A549 (cell line): ENCODE results near the gene TTC34. TPM values are rescaled to one million over a fixed set of nuclear protein-coding genes. Genes with fewer than 3 reads are reported as not detected.
A peak's percentile ranks its signal among the peaks of the same experiment; 100 is the strongest.

Experiments
- ATAC-seq, 2 experiments: fragments of 200-7000 bp in 1 of 2; fragments of >200 bp in 1 of 2; cut with Nextera tagmentation in 1 of 2; cut with Tn5 transposase in 1 of 2; 3 replicates each; pipeline versions ENCODE4 v1.8.0 to v1.9.1; 2018 to 2020; ENCODE audit warnings: mild to moderate bottlenecking in 1 of 2, moderate library complexity in 1 of 2
- CTCF ChIA-PET: fragments of 300-600 bp; sonication (Branson Sonifier 250); formaldehyde crosslinking; extraction: SDS; loops from one replicate; lab custom pipeline; 2021; ENCODE audit warnings: antibody characterized with exemption, inconsistent platforms; lab: Yijun Ruan, JAX
- POLR2A ChIA-PET: fragments of 350-600 bp; formaldehyde crosslinking; extraction: SDS; loops from one replicate; lab custom pipeline; 2021; ENCODE audit warnings: antibody characterized with exemption, inconsistent platforms; lab: Yijun Ruan, JAX
- DNase-seq, 2 experiments: peaks; one replicate each; pipeline versions ENCODE4 v3.0.0 to v3.0.0-alpha.2; 2011 to 2016; ENCODE audit warnings: low read depth in 1 of 2, low spot score in 1 of 2
- FAIRE-seq: peaks from 2 replicates; lab custom pipeline; 2011; peaks lifted over from hg19 to GRCh38; lab: Jason Lieb, UNC
- H3K27ac ChIP-seq, 2 experiments: fragments of >200 bp; sonication (Bioruptor Twin); formaldehyde crosslinking; 3 replicates each; pipeline ENCODE4 v1.5.1; 2016 to 2017
- H3K4me1 ChIP-seq: fragments of >200 bp; sonication (Bioruptor Twin); formaldehyde crosslinking; 3 replicates; pipeline ENCODE4 v1.6.1; 2016
- H3K4me2 ChIP-seq: fragments of >200 bp; sonication (Bioruptor Twin); formaldehyde crosslinking; 3 replicates; pipeline ENCODE4 v1.6.1; 2016
- H3K4me3 ChIP-seq: fragments of >200 bp; sonication (Bioruptor Twin); formaldehyde crosslinking; 3 replicates; pipeline ENCODE4 v1.5.1; 2016
- H3K9me3 ChIP-seq: fragments of >200 bp; sonication (Bioruptor Twin); formaldehyde crosslinking; 3 replicates; pipeline ENCODE4 v1.6.1; 2016
- CBX2 ChIP-seq: fragments of 200-600 bp; sonication (generic); IDR thresholded peaks from 2 replicates; pipeline ENCODE4 v1.6.1; 2016; ENCODE audit warnings: low read depth, mild to moderate bottlenecking, borderline replicate concordance
- CHD2 ChIP-seq: fragments of 150-350 bp; IDR thresholded peaks from 2 replicates; pipeline ENCODE4 v1.6.1; 2014; ENCODE audit warnings: low read length; ENCODE audit not compliant: partially characterized antibody
- CHD4 ChIP-seq: fragments of 200-600 bp; sonication (generic); IDR thresholded peaks from 2 replicates; pipeline ENCODE4 v1.6.1; 2016; ENCODE audit warnings: antibody characterized with exemption, mild to moderate bottlenecking, borderline replicate concordance
- EHF ChIP-seq: fragments of 250-450 bp; sonication (Bioruptor Pico); IDR thresholded peaks from 2 replicates; pipeline ENCODE4 v1.5.0; 2020; ENCODE audit warnings: mild to moderate bottlenecking
- EHMT2 ChIP-seq: fragments of 200-600 bp; sonication (generic); IDR thresholded peaks from 2 replicates; pipeline ENCODE4 v1.6.1; 2016; ENCODE audit warnings: antibody characterized with exemption, low read depth, mild to moderate bottlenecking, moderate library complexity
- FOSL2 ChIP-seq, 2 experiments: fragments of 450-650 bp in 1 of 2; fragments of >200 bp in 1 of 2; sonication (Bioruptor Twin) in 1 of 2; formaldehyde crosslinking; IDR thresholded peaks; 2 replicates each; pipeline versions ENCODE4 v1.5.0 to v1.6.1; 2016 to 2020; ENCODE audit warnings: mild to moderate bottlenecking in 1 of 2, moderate library complexity in 1 of 2
- FOXS1 ChIP-seq: fragments of 250-450 bp; sonication (Bioruptor Pico); IDR thresholded peaks from 2 replicates; pipeline ENCODE4 v1.5.0; 2020; ENCODE audit warnings: mild to moderate bottlenecking, moderate library complexity
- GATA3 ChIP-seq: IDR thresholded peaks from 2 replicates; pipeline ENCODE4 v1.6.1; 2012; ENCODE audit warnings: borderline replicate concordance
- HOXA7 ChIP-seq: fragments of 250-450 bp; sonication (Bioruptor Pico); IDR thresholded peaks from 2 replicates; pipeline ENCODE4 v1.5.0; 2020; ENCODE audit warnings: mild to moderate bottlenecking, moderate library complexity
- HOXB5 ChIP-seq: fragments of 250-450 bp; sonication (Bioruptor Pico); IDR thresholded peaks from 2 replicates; pipeline ENCODE4 v1.5.0; 2020; ENCODE audit warnings: mild to moderate bottlenecking, moderate library complexity
- JUNB ChIP-seq: fragments of >200 bp; sonication (Bioruptor Twin); formaldehyde crosslinking; IDR thresholded peaks from 2 replicates; pipeline ENCODE4 v1.6.1; 2016
- KDM5A ChIP-seq: fragments of 200-600 bp; sonication (generic); IDR thresholded peaks from 2 replicates; pipeline ENCODE4 v1.6.1; 2016; ENCODE audit warnings: antibody characterized with exemption, mild to moderate bottlenecking
- MAZ ChIP-seq: fragments of 150-350 bp; IDR thresholded peaks from 2 replicates; pipeline ENCODE4 v1.6.1; 2014; ENCODE audit warnings: antibody characterized with exemption, low read depth, low read length, borderline replicate concordance
- MYC ChIP-seq: IDR thresholded peaks from 2 replicates; pipeline ENCODE4 v1.6.1; 2012; ENCODE audit warnings: mild to moderate bottlenecking, inconsistent platforms, low read length, improper control_type of control experiment, borderline replicate concordance
- NFE2L2 ChIP-seq: fragments of 150-350 bp; conservative IDR thresholded peaks from 2 replicates; pipeline ENCODE4 v1.6.1; 2014; ENCODE audit warnings: low read length
- POLR2A ChIP-seq: IDR thresholded peaks from 2 replicates; pipeline ENCODE4 v1.6.1; 2012; ENCODE audit warnings: mild to moderate bottlenecking, low read length
- RARB ChIP-seq: fragments of 250-450 bp; sonication (Bioruptor Pico); IDR thresholded peaks from 2 replicates; pipeline ENCODE4 v1.8.0; 2021; ENCODE audit warnings: mild to moderate bottlenecking, moderate library complexity
- RCOR1 ChIP-seq: fragments of 150-350 bp; IDR thresholded peaks from 2 replicates; pipeline ENCODE4 v1.6.1; 2014; ENCODE audit warnings: antibody characterized with exemption, low read length, low read depth
- RFX5 ChIP-seq: fragments of 450-650 bp; IDR thresholded peaks from 2 replicates; pipeline ENCODE4 v1.7.1; 2014; ENCODE audit warnings: antibody characterized with exemption, mild to moderate bottlenecking, moderate library complexity
- RNF2 ChIP-seq: fragments of 200-600 bp; sonication (generic); IDR thresholded peaks from 2 replicates; pipeline ENCODE4 v1.6.1; 2016; ENCODE audit warnings: low read depth, mild to moderate bottlenecking, antibody characterized with exemption, moderate library complexity, borderline replicate concordance
- TFCP2L1 ChIP-seq: fragments of 250-450 bp; sonication (Bioruptor Pico); IDR thresholded peaks from 2 replicates; pipeline ENCODE4 v1.5.0; 2021; ENCODE audit warnings: mild to moderate bottlenecking
- TP53 ChIP-seq: fragments of 250-450 bp; sonication (Bioruptor Pico); IDR thresholded peaks from 2 replicates; pipeline ENCODE4 v1.5.0; 2021; ENCODE audit warnings: mild to moderate bottlenecking, moderate library complexity
- WGBS: methylation state at CpG from one replicate; pipeline ENCODE4 v1.1.6; 2017; ENCODE audit errors: missing lambda C conversion rate; 5-methylcytosine and 5-hydroxymethylcytosine counted together
- polyA plus RNA-seq, 4 experiments: library from polyadenylated mRNA; depleted of rRNA in 3 of 4; stranded (reverse); fragments of >200 nt; fragmentation: RNase III in 1 of 4; extraction: RNeasy Plus Mini Kit Qiagen cat#74134 plus additional on column Dnase treatment in 1 of 4; gene quantifications; 2 replicates in 3 of 4; 3 replicates in 1 of 4; pipeline ENCODE4 v1.2.3, GENCODE V29; 2011 to 2017
- TF ChIP-seq, protein P1 (sequence below): IDR thresholded peaks from 2 replicates; pipeline ENCODE4 v1.6.1; 2012; ENCODE audit warnings: low read depth, borderline replicate concordance

The TTC34 gene
- polyA plus RNA-seq, 2 of the 4 experiments (the other 2 are of a cell fraction), result 0.04 to 0.05 TPM

DNA sequence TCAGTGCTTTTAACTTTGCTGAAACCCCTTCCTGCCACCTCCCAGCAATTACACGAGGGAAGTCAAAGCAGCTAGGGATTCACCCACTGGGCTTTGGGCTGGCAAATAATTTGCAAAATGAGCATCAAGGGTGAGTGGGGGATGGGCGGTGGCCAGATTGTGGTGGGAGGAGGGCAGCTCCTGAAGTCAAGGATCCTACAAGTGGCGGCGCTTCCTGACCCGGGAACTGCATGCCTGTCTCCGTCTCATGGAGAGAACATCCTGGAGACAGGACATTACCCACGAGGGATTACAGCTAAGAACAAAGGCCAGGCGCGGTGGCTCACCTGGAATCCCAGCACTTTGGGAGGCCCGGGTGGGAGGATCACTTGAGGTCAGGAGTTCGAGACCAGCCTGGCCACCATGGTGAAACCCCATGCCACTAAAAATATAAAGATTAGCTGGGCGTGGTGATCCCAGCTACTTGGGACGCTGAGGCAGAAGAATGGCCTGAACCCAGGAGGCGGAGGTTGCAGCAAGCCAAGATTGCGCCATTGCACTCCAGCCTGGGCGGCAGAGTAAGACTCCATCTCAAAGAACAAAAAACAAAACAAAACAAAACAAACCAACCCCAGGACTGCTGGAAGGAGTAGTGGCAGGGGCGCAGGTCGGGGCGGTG, 12.9 kb downstream of the TTC34 start:
- POLR2A ChIA-PET, result no interaction called here
- CTCF ChIA-PET, result no interaction called here
- Histone ChIP-seq H3K27ac (no peak overlapping the region), H3K4me1 (no peaks in the 10 kb centered on the region)
- TF ChIP-seq NFE2L2, result no peak
- TF ChIP-seq FOXS1, result no peak
- no peak for TF ChIP-seq RNF2
- no peak for TF ChIP-seq EHF (CRISPR knock-in tag)
- TF ChIP-seq MYC, result no peak
- no peak for TF ChIP-seq POLR2A
- no peak for TF ChIP-seq FOSL2 (IDR thresholded peaks at IDR 0.05)
- TF ChIP-seq FOSL2 (CRISPR knock-in tag; IDR thresholded peaks at IDR 0.05), result no peak
- TF ChIP-seq HOXB5 (CRISPR knock-in tag), result no peak
- TF ChIP-seq, protein P1, sequence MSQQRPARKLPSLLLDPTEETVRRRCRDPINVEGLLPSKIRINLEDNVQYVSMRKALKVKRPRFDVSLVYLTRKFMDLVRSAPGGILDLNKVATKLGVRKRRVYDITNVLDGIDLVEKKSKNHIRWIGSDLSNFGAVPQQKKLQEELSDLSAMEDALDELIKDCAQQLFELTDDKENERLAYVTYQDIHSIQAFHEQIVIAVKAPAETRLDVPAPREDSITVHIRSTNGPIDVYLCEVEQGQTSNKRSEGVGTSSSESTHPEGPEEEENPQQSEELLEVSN, result no peak
- TF ChIP-seq HOXA7, result no peak
- no peak for TF ChIP-seq TFCP2L1 (CRISPR knock-in tag)
- TF ChIP-seq MAZ, result no peak
- no peak for TF ChIP-seq JUNB
- no peak for TF ChIP-seq KDM5A
- TF ChIP-seq CHD4, result no peak
- no peak for TF ChIP-seq RCOR1
- TF ChIP-seq RARB, result no peak
- no peak for TF ChIP-seq RFX5
- no peak for TF ChIP-seq EHMT2
- TF ChIP-seq, all 56 proteins: peak for 0
- FAIRE-seq (no peak), DNase-seq (no peak), ATAC-seq (no peak)
- Histone ChIP-seq H3K9me3 (peaks cover 5% of the 10 kb centered on the region; the same call in 2 of the 3 replicates), H3K4me2 (no peak overlapping the region), H3K4me3 (no peak overlapping the region)
- WGBS, result 23% methylated on average over 14 of the region's 19 CpGs

DNA sequence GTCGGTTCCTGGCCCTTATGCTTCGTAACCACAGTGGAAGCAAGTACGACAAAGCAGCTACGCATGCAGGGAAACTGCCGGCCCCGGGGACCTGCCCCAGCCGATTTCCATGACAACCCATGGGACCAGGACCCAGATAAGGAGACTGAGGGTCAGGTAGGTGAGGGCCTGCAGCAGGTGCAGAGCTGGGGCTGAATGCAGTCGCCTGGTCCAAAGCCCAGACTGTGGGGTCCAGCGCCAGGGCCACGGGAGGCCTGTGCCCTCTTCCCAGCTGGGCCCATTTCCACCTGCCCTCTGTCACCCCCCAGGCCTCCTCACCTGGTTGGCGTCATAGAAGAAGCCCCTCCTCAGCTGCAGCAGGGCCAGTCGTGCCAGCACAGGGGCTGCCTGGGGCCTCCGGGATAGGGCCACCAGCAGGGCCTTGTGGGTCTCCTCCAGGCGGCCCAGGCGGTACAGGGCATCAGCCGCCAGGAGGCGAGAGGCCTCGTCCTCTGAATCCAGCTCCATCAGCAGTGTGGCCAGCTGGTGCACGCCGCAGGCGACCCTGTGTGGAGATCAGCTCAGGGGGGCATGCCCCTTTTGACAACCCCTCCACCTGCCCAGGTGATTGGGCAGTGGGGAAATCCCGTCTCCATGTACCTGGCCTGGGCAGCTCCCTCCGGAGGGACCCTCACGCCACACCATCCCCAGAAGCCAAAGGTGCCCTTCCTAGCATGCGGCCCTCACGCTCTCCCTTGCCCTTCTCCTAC, 14.2 kb downstream of the TTC34 start:
- WGBS, result 38% methylated on average over 11 of the region's 26 CpGs
- ChIA-PET POLR2A (no interaction called here), CTCF (interaction anchor here (0.6 to 1.0 kb wide), 4 partner anchors 8 to 371 kb away, joined by 3 to 4 read pairs (median 4); no protein-coding TSS in a partner anchor)
- FAIRE-seq (no peak), ATAC-seq (peak; percentile 33 to 82; a peak in 3 of 6 replicates), DNase-seq (no peak)
- H3K4me2 ChIP-seq, result no peak overlapping the region
- no peak overlapping the region for H3K4me3 ChIP-seq
- H3K27ac ChIP-seq, result no peak overlapping the region
- H3K9me3 ChIP-seq, result peaks cover under 1% of the 10 kb centered on the region; the same call in 2 of the 3 replicates
- TF ChIP-seq HOXB5 (CRISPR knock-in tag) (no peak), GATA3 (no peak), CHD2 (no peak), CBX2 (no peak), TP53 (CRISPR knock-in tag) (no peak)
- H3K4me1 ChIP-seq, result no peaks in the 10 kb centered on the region
